ENCODE measurements around the gene ATAD3A.
A peak's percentile ranks its signal among the peaks of the same experiment; 100 is the strongest.
"Not testable (repeated sequence)": the region's sequence is repeated elsewhere in the genome, so short reads cannot be mapped to it uniquely, and the experiment has no call there.

The ATAD3A gene

GRCh38 chr1:1490633-1491230, 21.2 kb upstream of the ATAD3A start:
- no peak for DNase-seq

GRCh38 chr1:1491601-1492000, 20.4 kb upstream of the ATAD3A start:
- no peak for DNase-seq

- DNase-seq, result not testable (repeated sequence)
Measured at GRCh38 chr1:1494311-1494710, 17.7 kb upstream of the ATAD3A start.

- not testable (repeated sequence) for DNase-seq
Measured at GRCh38 chr1:1495461-1495975, 16.4 kb upstream of the ATAD3A start.

- DNase-seq, result peak; percentile 41
Measured at GRCh38 chr1:1504777-1505365, 7.1 kb upstream of the ATAD3A start.

- not testable (repeated sequence) for DNase-seq
Measured at GRCh38 chr1:1505366-1505798, 6.6 kb upstream of the ATAD3A start.

- DNase-seq, result not testable (repeated sequence)
Measured at GRCh38 chr1:1505801-1506200, 6.2 kb upstream of the ATAD3A start.

GRCh38 chr1:1507305-1507704, 4.7 kb upstream of the ATAD3A start:
- DNase-seq, result no peak

GRCh38 chr1:1508775-1509464, 3.0 kb upstream of the ATAD3A start:
- DNase-seq, result not testable (repeated sequence)

GRCh38 chr1:1509465-1509850, 2.5 kb upstream of the ATAD3A start:
- not testable (repeated sequence) for DNase-seq

- DNase-seq, result peak; percentile 56
Measured at GRCh38 chr1:1510912-1511532, 940 bp upstream of the ATAD3A start.

GRCh38 chr1:1512425-1512824, 463 bp downstream of the ATAD3A start:
- DNase-seq, result not testable (repeated sequence)

- DNase-seq, result not testable (repeated sequence)
Measured at GRCh38 chr1:1513675-1514074, 1.7 kb downstream of the ATAD3A start.

- not testable (repeated sequence) for DNase-seq
Measured at GRCh38 chr1:1514376-1514775, 2.4 kb downstream of the ATAD3A start.

- not testable (repeated sequence) for DNase-seq
Measured at GRCh38 chr1:1516923-1517322, 5.0 kb downstream of the ATAD3A start.

- DNase-seq, result no peak
Measured at GRCh38 chr1:1517973-1518620, 6.1 kb downstream of the ATAD3A start.

- not testable (repeated sequence) for DNase-seq
Measured at GRCh38 chr1:1518621-1519007, 6.7 kb downstream of the ATAD3A start.

GRCh38 chr1:1519805-1520505, 8.0 kb downstream of the ATAD3A start:
- not testable (repeated sequence) for DNase-seq

GRCh38 chr1:1521331-1521730, 9.4 kb downstream of the ATAD3A start:
- no peak for DNase-seq

GRCh38 chr1:1522536-1522935, 10.6 kb downstream of the ATAD3A start:
- DNase-seq, result not testable (repeated sequence)

GRCh38 chr1:1523226-1523625, 11.3 kb downstream of the ATAD3A start:
- DNase-seq, result not testable (repeated sequence)

GRCh38 chr1:1523651-1524050, 11.7 kb downstream of the ATAD3A start:
- not testable (repeated sequence) for DNase-seq

All from KG1 (cell line).